Measurements from ENCODE around the gene PDE4D. TPM values are rescaled to one million over a fixed set of nuclear protein-coding genes. Genes with fewer than 3 reads are reported as not detected.

Gene PDE4D
- total RNA-seq, 1 donor from 2014 or later, result 39.2 TPM

GRCh38 chr5:59325070-59325469, 568.5 kb downstream of the PDE4D start:
- DNase-seq (ENCODE audit: low read depth), result no peak
- Histone ChIP-seq H3K27me3 (ENCODE audit: control insufficient read depth, insufficient read depth, low read length) (no peaks in the 10 kb centered on the region), H3K4me3 (ENCODE audit: low read depth, low read length) (no peak overlapping the region), H3K36me3 (ENCODE audit: control insufficient read depth, insufficient read depth, low read length) (no peaks in the 10 kb centered on the region)
- no peak for TF ChIP-seq CTCF (IDR thresholded peaks at IDR 0.05; ENCODE audit: insufficient read depth, low read length, poor library complexity, severe bottlenecking)

- H3K36me3 ChIP-seq (ENCODE audit: control insufficient read depth, insufficient read depth, low read length), result no peaks in the 10 kb centered on the region
- TF ChIP-seq CTCF (IDR thresholded peaks at IDR 0.05; ENCODE audit: insufficient read depth, low read length, poor library complexity, severe bottlenecking), result no peak
- H3K4me3 ChIP-seq (ENCODE audit: low read depth, low read length), result no peak overlapping the region
- DNase-seq (ENCODE audit: low read depth), result no peak
- no peaks in the 10 kb centered on the region for H3K27me3 ChIP-seq (ENCODE audit: control insufficient read depth, insufficient read depth, low read length)
Observed at GRCh38 chr5:59322894-59323293, 570.6 kb downstream of the PDE4D start.

GRCh38 chr5:59322058-59322457, 571.5 kb downstream of the PDE4D start:
- no peak for TF ChIP-seq CTCF (IDR thresholded peaks at IDR 0.05; ENCODE audit: insufficient read depth, low read length, poor library complexity, severe bottlenecking)
- Histone ChIP-seq H3K27me3 (ENCODE audit: control insufficient read depth, insufficient read depth, low read length) (no peaks in the 10 kb centered on the region), H3K36me3 (ENCODE audit: control insufficient read depth, insufficient read depth, low read length) (no peaks in the 10 kb centered on the region), H3K4me3 (ENCODE audit: low read depth, low read length) (no peak overlapping the region)
- no peak for DNase-seq (ENCODE audit: low read depth)

GRCh38 chr5:59321642-59322041, 571.9 kb downstream of the PDE4D start:
- H3K36me3 ChIP-seq (ENCODE audit: control insufficient read depth, insufficient read depth, low read length), result no peaks in the 10 kb centered on the region
- H3K27me3 ChIP-seq (ENCODE audit: control insufficient read depth, insufficient read depth, low read length), result no peaks in the 10 kb centered on the region
- TF ChIP-seq CTCF (IDR thresholded peaks at IDR 0.05; ENCODE audit: insufficient read depth, low read length, poor library complexity, severe bottlenecking), result no peak
- H3K4me3 ChIP-seq (ENCODE audit: low read depth, low read length), result no peak overlapping the region
- no peak for DNase-seq (ENCODE audit: low read depth)

GRCh38 chr5:59320420-59320819, 573.1 kb downstream of the PDE4D start:
- no peak for TF ChIP-seq CTCF (IDR thresholded peaks at IDR 0.05; ENCODE audit: insufficient read depth, low read length, poor library complexity, severe bottlenecking)
- H3K4me3 ChIP-seq (ENCODE audit: low read depth, low read length), result no peak overlapping the region
- no peak for DNase-seq (ENCODE audit: low read depth)
- no peaks in the 10 kb centered on the region for H3K27me3 ChIP-seq (ENCODE audit: control insufficient read depth, insufficient read depth, low read length)
- H3K36me3 ChIP-seq (ENCODE audit: control insufficient read depth, insufficient read depth, low read length), result no peaks in the 10 kb centered on the region

- TF ChIP-seq CTCF (IDR thresholded peaks at IDR 0.05; ENCODE audit: insufficient read depth, low read length, poor library complexity, severe bottlenecking), result no peak
- no peak for DNase-seq (ENCODE audit: low read depth)
- no peaks in the 10 kb centered on the region for H3K27me3 ChIP-seq (ENCODE audit: control insufficient read depth, insufficient read depth, low read length)
- H3K4me3 ChIP-seq (ENCODE audit: low read depth, low read length), result no peak overlapping the region
- no peaks in the 10 kb centered on the region for H3K36me3 ChIP-seq (ENCODE audit: control insufficient read depth, insufficient read depth, low read length)
Observed at GRCh38 chr5:59319250-59319649, 574.3 kb downstream of the PDE4D start.

Data from kidney epithelial cell (primary cell).